Liver (tissue), 10 donors: ENCODE data around the gene TMEM120A. TPM values are rescaled to one million over a fixed set of nuclear protein-coding genes. Genes with fewer than 3 reads are reported as not detected.
A peak's percentile ranks its signal among the peaks of the same experiment; 100 is the strongest.

Experiments used
- DNase-seq: peaks from one replicate; pipeline ENCODE4 v3.0.0-alpha.2; 2017; ENCODE audit warnings: low spot score
- H3K27ac ChIP-seq, 2 donors: one replicate each; pipeline ENCODE4 v1.7.0; 2013; ENCODE audit warnings: inconsistent platforms in 2 of 2, low read length in 2 of 2, control low read depth in 1 of 2, low read depth in 1 of 2, mild to moderate bottlenecking in 1 of 2
- H3K27me3 ChIP-seq, 4 donors: one replicate each; pipeline versions ENCODE4 v1.6.1 to v1.7.0; 2013; ENCODE audit warnings: low read length in 3 of 4, inconsistent platforms in 1 of 4, mild to moderate bottlenecking in 1 of 4, moderate library complexity in 1 of 4; ENCODE audit not compliant: control insufficient read depth in 4 of 4, insufficient read depth in 4 of 4
- H3K36me3 ChIP-seq, 4 donors: one replicate each; pipeline versions ENCODE4 v1.6.1 to v1.7.0; 2013; ENCODE audit warnings: low read length in 3 of 4, mild to moderate bottlenecking in 3 of 4, low read depth in 1 of 4, moderate library complexity in 1 of 4; ENCODE audit not compliant: control insufficient read depth in 4 of 4, insufficient read depth in 3 of 4
- H3K4me1 ChIP-seq, 4 donors: one replicate each; pipeline versions ENCODE4 v1.6.1 to v1.7.0; 2013; ENCODE audit warnings: low read length in 3 of 4, mild to moderate bottlenecking in 3 of 4, moderate library complexity in 1 of 4; ENCODE audit not compliant: control insufficient read depth in 4 of 4, insufficient read depth in 4 of 4
- H3K4me3 ChIP-seq, 3 donors: one replicate each; pipeline versions ENCODE4 v1.6.1 to v1.7.0; 2013; ENCODE audit warnings: low read length in 3 of 3, control low read depth in 1 of 3, low read depth in 1 of 3, mild to moderate bottlenecking in 1 of 3
- H3K9ac ChIP-seq, 2 donors: one replicate each; pipeline ENCODE4 v1.7.0; 2013; ENCODE audit warnings: low read length in 2 of 2, mild to moderate bottlenecking in 2 of 2, moderate library complexity in 2 of 2, control low read depth in 1 of 2, low read depth in 1 of 2
- H3K9me3 ChIP-seq, 4 donors: one replicate each; pipeline versions ENCODE4 v1.6.1 to v1.7.0; 2013; ENCODE audit warnings: low read length in 3 of 4; ENCODE audit not compliant: control insufficient read depth in 4 of 4
- ATF3 ChIP-seq: IDR thresholded peaks from 2 replicates; pipeline ENCODE4 v1.6.1; 2016; ENCODE audit warnings: antibody characterized with exemption
- CTCF ChIP-seq: fragments of 150-350 bp; IDR thresholded peaks from 2 replicates; pipeline ENCODE4 v1.5.1; 2017; ENCODE audit warnings: improper control_type of control experiment, low read depth, low read length; ENCODE audit not compliant: missing input control
- EGR1 ChIP-seq, 2 donors: IDR thresholded peaks; 2 replicates each; pipeline ENCODE4 v1.6.1; 2016 to 2018; ENCODE audit warnings: antibody characterized with exemption in 2 of 2, low read depth in 2 of 2
- FOXA2 ChIP-seq: IDR thresholded peaks from 2 replicates; pipeline ENCODE4 v1.6.1; 2016; ENCODE audit warnings: antibody characterized with exemption
- GABPA ChIP-seq, 2 donors: IDR thresholded peaks in 1 of 2; conservative IDR thresholded peaks in 1 of 2; 2 replicates each; pipeline ENCODE4 v1.6.1; 2016; ENCODE audit warnings: antibody characterized with exemption in 2 of 2, mild to moderate bottlenecking in 1 of 2, moderate library complexity in 1 of 2
- MAX ChIP-seq: IDR thresholded peaks from 2 replicates; pipeline ENCODE4 v1.6.1; 2016; ENCODE audit warnings: antibody characterized with exemption
- NR2F2 ChIP-seq: IDR thresholded peaks from 2 replicates; pipeline ENCODE4 v1.6.1; 2016; ENCODE audit warnings: antibody characterized with exemption
- RAD21 ChIP-seq, 2 donors: IDR thresholded peaks; 2 replicates each; pipeline ENCODE4 v1.6.1; 2016; ENCODE audit warnings: antibody characterized with exemption in 2 of 2, mild to moderate bottlenecking in 2 of 2
- REST ChIP-seq: IDR thresholded peaks from 2 replicates; pipeline ENCODE4 v1.6.1; 2016; ENCODE audit warnings: antibody characterized with exemption, mild to moderate bottlenecking
- RXRA ChIP-seq, 2 donors: IDR thresholded peaks; 2 replicates each; pipeline ENCODE4 v1.6.1; 2017 to 2018; ENCODE audit warnings: antibody characterized with exemption in 2 of 2, mild to moderate bottlenecking in 1 of 2
- SP1 ChIP-seq: IDR thresholded peaks from 2 replicates; pipeline ENCODE4 v1.6.1; 2018; ENCODE audit warnings: antibody characterized with exemption, mild to moderate bottlenecking
- YY1 ChIP-seq: IDR thresholded peaks from 2 replicates; pipeline ENCODE4 v1.6.1; 2016; ENCODE audit warnings: antibody characterized with exemption, mild to moderate bottlenecking
- ZBTB33 ChIP-seq: IDR thresholded peaks from 2 replicates; pipeline ENCODE4 v1.6.1; 2016; ENCODE audit warnings: antibody characterized with exemption
- WGBS: extraction: QIAGEN DNeasy Blood & Tissue Kit; methylation state at CpG from one replicate; pipeline ENCODE4 v1.1.7; 2013; 5-methylcytosine and 5-hydroxymethylcytosine counted together
- polyA plus RNA-seq, 2 donors: library from polyadenylated mRNA; stranded (reverse) in 1 of 2; unstranded in 1 of 2; fragments of 200-250 nt in 1 of 2; fragments of >200 nt in 1 of 2; fragmentation: Nextera tagmentation in 1 of 2; extraction: Ambion mirVana in 1 of 2; gene quantifications; one replicate each; pipeline versions ENCODE4 v1.2.1 to v1.2.3, GENCODE V29; 2013 to 2015
- small RNA-seq: library from RNA; depleted of rRNA; stranded (forward); fragments of <200 nt; gene quantifications from one replicate; pipeline ENCODE3, GENCODE V24; 2014
- total RNA-seq, 2 donors: library from RNA; depleted of rRNA; stranded (reverse); fragments of >200 nt; gene quantifications; one replicate each; pipeline ENCODE4 v1.2.3, GENCODE V29; 2014
- donor health status: healthy.
- donor health status: healthy.
- donor health status: healthy.
- donor health status: healthy.
- donor health status: healthy.

The TMEM120A gene
- total and polyA plus RNA-seq, 4 donors = 18.7 to 73.9 (median 32.1) TPM

- Histone ChIP-seq H3K9me3 (no peaks in the 10 kb centered on the region), H3K4me1 (peaks cover 3 to 21% (median 11%) of the 10 kb centered on the region in 4 donors), H3K36me3 (peaks cover 6 to 18% (median 8%) of the 10 kb centered on the region in 4 donors), H3K4me3 (no peak overlapping the region), H3K27ac (peak overlapping the region in 1 of 2 donors; percentile 4), H3K9ac (no peak overlapping the region), H3K27me3 (no peaks in the 10 kb centered on the region)
- TF ChIP-seq SP1 (no peak), FOXA2 (no peak), ZBTB33 (no peak), GABPA (IDR thresholded peaks at IDR 0.05 in 1 of 2, conservative IDR thresholded peaks at IDR 0.05 in 1 of 2) (no peak), ATF3 (no peak), CTCF (no peak), NR2F2 (no peak), REST (no peak), RAD21 (IDR thresholded peaks at IDR 0.05) (no peak), YY1 (no peak)
- no peak for DNase-seq
- WGBS = 86% methylated on average over 6 of the region's 6 CpGs
These were observed 55.5 kb downstream of the TMEM120A start for GRCh38 chr7:75938921-75939320.

- peaks cover 6 to 18% (median 8%) of the 10 kb centered on the region in 4 donors for H3K36me3 ChIP-seq
- no peak for DNase-seq
- peak; percentile 55 for TF ChIP-seq MAX
- no peak for TF ChIP-seq FOXA2
- TF ChIP-seq RXRA (IDR thresholded peaks at IDR 0.05) = peak in 1 of 2 donors; percentile 55
- TF ChIP-seq EGR1 (IDR thresholded peaks at IDR 0.05; ENCODE audit: low read depth in 2 of 2) = no peak
- no peak for TF ChIP-seq ATF3
- H3K4me3 ChIP-seq = no peak overlapping the region
- H3K9me3 ChIP-seq = no peaks in the 10 kb centered on the region
- peaks cover 3 to 26% (median 11%) of the 10 kb centered on the region in 4 donors for H3K4me1 ChIP-seq
- H3K27ac ChIP-seq = peak overlapping the region; percentile 37 to 49
- no peak overlapping the region for H3K9ac ChIP-seq
- no peaks in the 10 kb centered on the region for H3K27me3 ChIP-seq
- 70% methylated on average over 15 of the region's 15 CpGs for WGBS
These were observed 56.2 kb downstream of the TMEM120A start for GRCh38 chr7:75937958-75938786.

Small RNA genes lying within 50 kb of the gene (small RNA-seq; reads per million reads assigned to genes)
- 6.5 reads per million, percentile 93 among the genes with 10 or more reads in this experiment for gene SNORA14A

Other genes with a start within 250 kb of the TMEM120A start
- not detected for gene CCL26, start 222.4 kb downstream of the TMEM120A start, total RNA-seq
- under 1 TPM; 0.09 to 0.33 TPM for gene CCL26, start 222.4 kb downstream of the TMEM120A start, polyA plus RNA-seq
- 1 to 10 TPM in 1 of 2 donors, under 1 TPM in 1; 0.47 to 2.1 TPM for gene CCL24, start 180.8 kb downstream of the TMEM120A start, total RNA-seq
- gene CCL24, start 180.8 kb downstream of the TMEM120A start, polyA plus RNA-seq = 1 to 10 TPM in 1 of 2 donors, not detected in 1; 1.6 TPM
- 10 to 100 TPM; 13.6 to 18.8 TPM for gene RHBDD2, start 115.6 kb downstream of the TMEM120A start, total RNA-seq
- gene RHBDD2, start 115.6 kb downstream of the TMEM120A start, polyA plus RNA-seq = 10 to 100 TPM; 55.7 to 65.0 TPM
- 100 to 1,000 TPM; 116 to 571 TPM for gene POR, start 79.4 kb downstream of the TMEM120A start, total RNA-seq
- gene POR, start 79.4 kb downstream of the TMEM120A start, polyA plus RNA-seq = 100 to 1,000 TPM; 377 to 973 TPM
- 10 to 100 TPM; 16.7 to 17.6 TPM for gene STYXL1, start 53.4 kb upstream of the TMEM120A start, total RNA-seq
- 10 to 100 TPM; 16.4 to 27.5 TPM for gene STYXL1, start 53.4 kb upstream of the TMEM120A start, polyA plus RNA-seq
- gene MDH2, start 53.5 kb upstream of the TMEM120A start, total RNA-seq = 10 to 100 TPM; 33.6 to 84.7 TPM
- 100 to 1,000 TPM; 241 to 275 TPM for gene MDH2, start 53.5 kb upstream of the TMEM120A start, polyA plus RNA-seq
- gene SRRM3, start 207.3 kb upstream of the TMEM120A start, total RNA-seq = under 1 TPM in 1 of 2 donors, not detected in 1; 0.08 TPM
- under 1 TPM in 1 of 2 donors, not detected in 1; 0.16 TPM for gene SRRM3, start 207.3 kb upstream of the TMEM120A start, polyA plus RNA-seq